CD14-positive monocyte (primary cell): ENCODE data around the gene PTK7. TPM values are rescaled to one million over a fixed set of nuclear protein-coding genes. Genes with fewer than 3 reads are reported as not detected.

Source experiments
- DNase-seq, 3 donors: peaks; one replicate each; pipeline ENCODE4 v3.0.0-alpha.2; 2011 to 2022
- H2AFZ ChIP-seq: 2 replicates; pipeline ENCODE4 v1.6.0; 2012; ENCODE audit warnings: mild to moderate bottlenecking, low read depth, low read length, inconsistent platforms; ENCODE audit not compliant: insufficient read depth, poor library complexity, severe bottlenecking
- H3K27ac ChIP-seq, 2 donors: 1 replicate in 1 of 2; 2 replicates in 1 of 2; pipeline ENCODE4 v1.5.1; 2012 to 2013; ENCODE audit warnings: low read length in 2 of 2, control low read depth in 1 of 2, inconsistent platforms in 1 of 2, low read depth in 1 of 2, mild to moderate bottlenecking in 1 of 2
- H3K27me3 ChIP-seq, 2 donors: one replicate each; pipeline versions ENCODE4 v1.6.0 to v1.6.1; 2011 to 2013; ENCODE audit warnings: low read length in 2 of 2; ENCODE audit not compliant: control insufficient read depth in 2 of 2, insufficient read depth in 2 of 2
- H3K36me3 ChIP-seq, 2 donors: replicated peaks in 1 of 2; 1 replicate in 1 of 2; 2 replicates in 1 of 2; pipeline versions ENCODE4 v1.5.1 to v1.6.1; 2012 to 2013; ENCODE audit warnings: low read length in 2 of 2, control low read depth in 1 of 2, inconsistent platforms in 1 of 2, mild to moderate bottlenecking in 1 of 2; ENCODE audit not compliant: insufficient read depth in 2 of 2, control insufficient read depth in 1 of 2
- H3K4me1 ChIP-seq, 2 donors: 1 replicate in 1 of 2; 2 replicates in 1 of 2; pipeline versions ENCODE4 v1.5.1 to v1.6.1; 2012 to 2013; ENCODE audit warnings: low read length in 2 of 2, control low read depth in 1 of 2, inconsistent platforms in 1 of 2, mild to moderate bottlenecking in 1 of 2, moderate library complexity in 1 of 2; ENCODE audit not compliant: insufficient read depth in 2 of 2, control insufficient read depth in 1 of 2
- H3K4me2 ChIP-seq: replicated peaks from 2 replicates; pipeline ENCODE3; 2012; ENCODE audit warnings: low read length, moderate library complexity, mild to moderate bottlenecking; ENCODE audit not compliant: poor library complexity, severe bottlenecking; ENCODE audit errors: extremely low read depth
- H3K4me3 ChIP-seq, 3 experiments: fragments of 200-600 bp in 1 of 3; sonication (generic) in 1 of 3; replicated peaks in 1 of 3; 1 replicate in 2 of 3; 2 replicates in 1 of 3; pipeline ENCODE4 v1.5.1; 2011 to 2013; ENCODE audit warnings: low read length in 3 of 3, mild to moderate bottlenecking in 3 of 3, control low read depth in 2 of 3, low read depth in 2 of 3, inconsistent platforms in 1 of 3, moderate library complexity in 1 of 3
- H3K79me2 ChIP-seq: 2 replicates; pipeline ENCODE4 v1.6.0; 2012; ENCODE audit warnings: mild to moderate bottlenecking, control low read depth, inconsistent platforms, low read length, moderate library complexity; ENCODE audit not compliant: insufficient read depth
- H3K9ac ChIP-seq: 2 replicates; pipeline ENCODE4 v1.6.0; 2017; ENCODE audit warnings: low read length, mild to moderate bottlenecking; ENCODE audit not compliant: insufficient read depth, poor library complexity, severe bottlenecking
- H3K9me3 ChIP-seq, 2 donors: replicated peaks in 1 of 2; 1 replicate in 1 of 2; 2 replicates in 1 of 2; pipeline versions ENCODE4 v1.5.1 to v1.6.1; 2012 to 2013; ENCODE audit warnings: low read length in 2 of 2, control low read depth in 1 of 2; ENCODE audit not compliant: control insufficient read depth in 1 of 2, insufficient read depth in 1 of 2
- H4K20me1 ChIP-seq: 2 replicates; pipeline ENCODE4 v1.6.0; 2012; ENCODE audit warnings: mild to moderate bottlenecking, low read length, control low read depth, moderate library complexity; ENCODE audit not compliant: insufficient read depth
- H3K27ac Mint-ChIP-seq, 7 donors: one replicate each; pipeline ENCODE4 v1.8.0; 2020; ENCODE audit warnings: mild to moderate bottlenecking in 7 of 7, mixed read lengths in 7 of 7, moderate library complexity in 6 of 7, inconsistent platforms in 2 of 7
- H3K27me3 Mint-ChIP-seq, 3 donors: one replicate each; pipeline ENCODE4 v1.8.0; 2021 to 2022; ENCODE audit warnings: low read depth in 3 of 3, mild to moderate bottlenecking in 3 of 3, mixed read lengths in 3 of 3, moderate library complexity in 3 of 3, inconsistent platforms in 1 of 3
- H3K36me3 Mint-ChIP-seq, 2 donors: one replicate each; pipeline ENCODE4 v1.8.0; 2020; ENCODE audit warnings: mixed read lengths in 2 of 2, inconsistent platforms in 1 of 2, mild to moderate bottlenecking in 1 of 2
- H3K4me1 Mint-ChIP-seq: one replicate; pipeline ENCODE4 v1.8.0; 2020; ENCODE audit warnings: mild to moderate bottlenecking, mixed read lengths
- H3K4me3 Mint-ChIP-seq, 2 donors: one replicate each; pipeline ENCODE4 v1.8.0; 2020; ENCODE audit warnings: mild to moderate bottlenecking in 2 of 2, mixed read lengths in 2 of 2, moderate library complexity in 1 of 2
- H3K9me3 Mint-ChIP-seq, 7 donors: one replicate each; pipeline ENCODE4 v1.8.0; 2020 to 2022; ENCODE audit warnings: mixed read lengths in 7 of 7, mild to moderate bottlenecking in 6 of 7, moderate library complexity in 6 of 7, inconsistent platforms in 2 of 7
- CTCF ChIP-seq: fragments of 200-600 bp; IDR thresholded peaks from one replicate; pipeline ENCODE4 v1.8.0; 2022; ENCODE audit warnings: antibody characterized with exemption, mild to moderate bottlenecking
- WGBS: methylation state at CpG from one replicate; pipeline ENCODE4 v1.1.5; 2013; ENCODE audit warnings: missing lambda C conversion rate; ENCODE audit not compliant: insufficient coverage; 5-methylcytosine and 5-hydroxymethylcytosine counted together
- intact Hi-C, 2 donors: fragments of 100-400 bp; cut with micrococcal nuclease; formaldehyde crosslinking; loops; one replicate each; pipeline versions ENCODE4 v1.15.0 to v1.15.1; 2023
- polyA plus RNA-seq, 3 donors: library from polyadenylated mRNA; depleted of rRNA in 1 of 3; unstranded in 2 of 3; stranded (reverse) in 1 of 3; fragments of 300-500 nt in 2 of 3; fragments of >200 nt in 1 of 3; fragmentation: Illumina TruSeq in 2 of 3; gene quantifications; 1 replicate in 2 of 3; 2 replicates in 1 of 3; pipeline ENCODE4 v1.2.3, GENCODE V29; 2012 to 2021

Gene PTK7
- polyA plus RNA-seq, 3 donors: 0.19 TPM; not detected in 2

GRCh38 chr6:43128926-43129325 lies 52.8 kb downstream of the PTK7 start:
- 94% methylated on average over 16 of the region's 16 CpGs for WGBS

GRCh38 chr6:43129434-43130194 lies 53.5 kb downstream of the PTK7 start:
- peak overlapping the region; percentile 21 for H2AFZ ChIP-seq
- intact Hi-C loops: no loop called here
- Mint-ChIP-seq H3K4me3 (no peak overlapping the region), H3K36me3 (no peaks in the 10 kb centered on the region), H3K27ac (no peak overlapping the region), H3K9me3 (no peaks in the 10 kb centered on the region), H3K27me3 (no peaks in the 10 kb centered on the region), H3K4me1 (no peaks in the 10 kb centered on the region)
- H4K20me1 ChIP-seq: no peaks in the 10 kb centered on the region
- 54% methylated on average over 9 of the region's 15 CpGs for WGBS
- no peak overlapping the region for H3K9ac ChIP-seq
- no peaks in the 10 kb centered on the region for H3K27me3 ChIP-seq
- DNase-seq: no peak
- no peaks in the 10 kb centered on the region for H3K9me3 ChIP-seq
- H3K79me2 ChIP-seq: no peaks in the 10 kb centered on the region
- no peak for TF ChIP-seq CTCF
- no peaks in the 10 kb centered on the region for H3K4me1 ChIP-seq
- no peak overlapping the region for H3K4me2 ChIP-seq
- no peak overlapping the region for H3K4me3 ChIP-seq
- no peak overlapping the region for H3K27ac ChIP-seq
- H3K36me3 ChIP-seq: no peaks in the 10 kb centered on the region

More at GRCh38 chr6:43128926-43129325, 52.8 kb downstream of the PTK7 start:
- Mint-ChIP-seq H3K27ac (no peak overlapping the region), H3K9me3 (no peaks in the 10 kb centered on the region), H3K27me3 (no peaks in the 10 kb centered on the region), H3K36me3 (no peaks in the 10 kb centered on the region), H3K4me1 (no peaks in the 10 kb centered on the region), H3K4me3 (no peak overlapping the region)
- Histone ChIP-seq H3K4me1 (no peaks in the 10 kb centered on the region), H3K27me3 (no peaks in the 10 kb centered on the region), H3K4me2 (no peak overlapping the region), H3K4me3 (no peak overlapping the region), H3K9me3 (no peaks in the 10 kb centered on the region), H3K9ac (no peak overlapping the region), H3K27ac (no peak overlapping the region), H4K20me1 (no peaks in the 10 kb centered on the region), H2AFZ (peak overlapping the region; percentile 21), H3K36me3 (no peaks in the 10 kb centered on the region), H3K79me2 (no peaks in the 10 kb centered on the region)
- no peak for DNase-seq
- TF ChIP-seq CTCF: no peak
- intact Hi-C loops: no loop called here
